Mesothelial cell of epicardium (in vitro differentiated cells): ENCODE data around the gene WIPF2. TPM values are rescaled to one million over a fixed set of nuclear protein-coding genes. Genes with fewer than 3 reads are reported as not detected.
A peak's percentile ranks its signal among the peaks of the same experiment; 100 is the strongest.

Source experiments
- DNase-seq, 2 experiments: peaks; one replicate each; pipeline ENCODE4 v3.0.0; 2021; ENCODE audit warnings: low spot score in 2 of 2; ENCODE audit not compliant: unreplicated experiment in 2 of 2
- H3K27ac Mint-ChIP-seq: 2 replicates; pipeline ENCODE4 v1.8.0; 2021; ENCODE audit warnings: mixed read lengths
- H3K27me3 Mint-ChIP-seq: 2 replicates; pipeline ENCODE4 v1.8.0; 2021; ENCODE audit warnings: low read depth, mixed read lengths
- H3K36me3 Mint-ChIP-seq: 2 replicates; pipeline ENCODE4 v1.8.0; 2021; ENCODE audit warnings: mixed read lengths
- H3K4me1 Mint-ChIP-seq: 2 replicates; pipeline ENCODE4 v1.8.0; 2021; ENCODE audit warnings: mixed read lengths
- H3K4me3 Mint-ChIP-seq: 2 replicates; pipeline ENCODE4 v1.8.0; 2021; ENCODE audit warnings: mild to moderate bottlenecking, moderate library complexity, mixed read lengths
- H3K9me3 Mint-ChIP-seq: 2 replicates; pipeline ENCODE4 v1.8.0; 2021; ENCODE audit warnings: mixed read lengths
- CTCF ChIP-seq: fragments of 200-600 bp; sonication (generic); IDR thresholded peaks from one replicate; pipeline ENCODE4 v1.5.0; 2021; ENCODE audit warnings: antibody characterized with exemption; ENCODE audit not compliant: unreplicated experiment
- total RNA-seq: library from RNA; stranded (reverse); gene quantifications from 3 replicates; pipeline ENCODE4 v1.2.1, GENCODE V29; 2021

Gene WIPF2
- total RNA-seq, 1 donor from 2014 or later: 27.0 TPM

DNA sequence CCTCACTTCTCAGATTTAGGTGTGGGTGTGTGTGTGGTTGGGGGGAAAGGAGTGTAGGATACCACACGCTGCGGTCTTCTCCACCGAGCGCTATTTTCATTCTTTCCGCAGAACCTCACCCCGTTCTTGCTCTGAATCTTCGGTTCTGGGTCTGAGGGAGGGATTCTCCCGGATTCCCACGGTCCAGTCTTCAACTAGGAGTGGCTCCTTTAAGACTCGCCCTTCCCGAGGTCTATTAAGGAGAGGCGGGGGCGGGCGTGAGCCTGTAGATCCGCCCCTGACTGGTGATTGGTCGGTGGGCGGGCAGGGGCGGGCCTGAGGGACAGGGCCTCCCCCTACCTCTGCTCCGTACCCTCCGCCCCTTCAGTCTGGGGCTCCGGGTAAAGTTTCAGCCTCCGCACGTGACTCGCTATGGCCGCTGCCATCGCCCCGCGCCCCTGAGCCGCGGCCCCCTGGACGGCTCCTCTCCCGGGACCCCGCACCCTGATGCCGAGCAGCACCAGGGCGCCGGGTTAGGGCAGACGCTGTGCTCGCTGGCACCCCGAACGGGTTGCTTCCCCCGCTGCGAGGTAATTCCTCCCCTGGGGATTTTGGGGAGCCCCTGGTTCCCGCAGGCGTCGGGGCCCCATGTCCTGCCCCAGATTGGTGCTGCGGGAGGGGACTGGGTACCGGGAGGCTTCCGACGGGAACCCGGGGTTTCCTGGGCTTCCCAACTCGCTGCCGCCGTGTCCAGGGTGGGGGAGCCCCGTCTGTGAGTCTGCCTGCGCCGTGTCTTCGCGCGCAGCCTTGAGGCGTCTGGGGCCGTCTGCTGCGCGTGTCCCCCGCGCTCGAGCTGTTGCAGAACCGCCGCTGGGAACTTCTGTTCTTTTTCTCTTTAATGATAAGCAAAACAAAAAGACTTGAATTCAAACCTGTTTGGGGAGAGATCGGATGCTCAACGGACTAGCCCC, 99.1 kb downstream of the WIPF2 start:
- Mint-ChIP-seq H3K9me3 (no peaks in the 10 kb centered on the region), H3K4me1 (peaks cover 89% of the 10 kb centered on the region), H3K27ac (peak overlapping the region; percentile 96), H3K27me3 (no peaks in the 10 kb centered on the region), H3K4me3 (peak overlapping the region; percentile 92), H3K36me3 (no peaks in the 10 kb centered on the region)
- DNase-seq: peak; percentile 88 to 92
- TF ChIP-seq CTCF: no peak

- Mint-ChIP-seq H3K4me1 (peaks cover 85% of the 10 kb centered on the region), H3K9me3 (no peaks in the 10 kb centered on the region), H3K36me3 (no peaks in the 10 kb centered on the region), H3K27me3 (no peaks in the 10 kb centered on the region), H3K4me3 (peak overlapping the region; percentile 92), H3K27ac (peak overlapping the region; percentile 94)
- DNase-seq: no peak
- no peak for TF ChIP-seq CTCF
Measured at GRCh38 chr17:40318830-40319391, 99.8 kb downstream of the WIPF2 start.

DNA sequence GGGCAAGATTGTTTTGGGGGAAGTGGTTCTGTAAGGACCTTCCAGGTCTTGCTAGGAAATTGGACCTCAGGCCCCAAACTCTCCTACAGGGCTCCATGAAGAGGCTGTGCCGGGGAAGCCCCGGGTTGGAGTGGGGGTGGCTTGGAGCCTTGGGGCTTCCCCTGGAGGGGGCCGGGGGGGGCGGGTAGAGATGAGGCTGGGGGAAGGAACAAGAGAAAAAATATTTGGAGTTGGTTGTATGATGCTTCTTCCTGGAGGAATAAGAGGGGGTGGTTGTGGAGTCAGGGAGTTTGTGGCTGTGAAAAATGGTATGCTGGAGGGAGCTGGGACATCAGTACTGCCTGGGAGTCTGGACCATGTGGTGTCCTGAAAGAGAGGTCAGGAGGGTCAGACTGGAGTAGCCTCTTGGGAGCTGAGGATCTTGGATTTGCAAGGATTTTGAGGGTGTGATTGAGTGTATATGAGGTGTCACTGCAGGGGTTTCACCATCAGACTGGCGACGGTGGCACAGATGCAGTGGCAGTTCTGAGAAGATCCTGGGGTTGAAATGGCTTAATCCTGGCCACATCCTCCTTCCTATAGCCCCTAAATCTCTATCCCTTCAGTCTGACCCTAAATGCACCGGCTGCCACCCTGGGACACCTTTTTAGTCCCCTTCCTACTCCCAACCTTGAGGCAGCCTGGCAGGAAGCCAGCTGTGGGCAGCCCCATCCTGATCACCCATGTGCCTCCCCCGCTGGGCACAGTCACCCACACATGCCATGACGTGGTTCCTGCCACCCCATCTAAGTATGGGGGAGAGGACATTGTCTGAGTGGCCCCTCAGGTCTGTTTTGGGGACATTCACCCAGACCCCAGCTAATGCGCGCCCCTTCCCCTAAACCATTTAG, 100.8 kb downstream of the WIPF2 start:
- peak overlapping the region; percentile 92 for H3K4me3 Mint-ChIP-seq
- TF ChIP-seq CTCF: no peak
- H3K4me1 Mint-ChIP-seq: peaks cover 76% of the 10 kb centered on the region
- H3K9me3 Mint-ChIP-seq: no peaks in the 10 kb centered on the region
- H3K27ac Mint-ChIP-seq: peak overlapping the region; percentile 67
- no peak for DNase-seq
- H3K27me3 Mint-ChIP-seq: no peaks in the 10 kb centered on the region
- H3K36me3 Mint-ChIP-seq: no peaks in the 10 kb centered on the region

- peaks cover 70% of the 10 kb centered on the region for H3K4me1 Mint-ChIP-seq
- peak overlapping the region; percentile 61 for H3K27ac Mint-ChIP-seq
- no peaks in the 10 kb centered on the region for H3K36me3 Mint-ChIP-seq
- no peaks in the 10 kb centered on the region for H3K27me3 Mint-ChIP-seq
- DNase-seq: no peak
- no peak for TF ChIP-seq CTCF
- H3K9me3 Mint-ChIP-seq: no peaks in the 10 kb centered on the region
- H3K4me3 Mint-ChIP-seq: peak overlapping the region; percentile 92
Measured at GRCh38 chr17:40320756-40321523, 101.8 kb downstream of the WIPF2 start.

DNA sequence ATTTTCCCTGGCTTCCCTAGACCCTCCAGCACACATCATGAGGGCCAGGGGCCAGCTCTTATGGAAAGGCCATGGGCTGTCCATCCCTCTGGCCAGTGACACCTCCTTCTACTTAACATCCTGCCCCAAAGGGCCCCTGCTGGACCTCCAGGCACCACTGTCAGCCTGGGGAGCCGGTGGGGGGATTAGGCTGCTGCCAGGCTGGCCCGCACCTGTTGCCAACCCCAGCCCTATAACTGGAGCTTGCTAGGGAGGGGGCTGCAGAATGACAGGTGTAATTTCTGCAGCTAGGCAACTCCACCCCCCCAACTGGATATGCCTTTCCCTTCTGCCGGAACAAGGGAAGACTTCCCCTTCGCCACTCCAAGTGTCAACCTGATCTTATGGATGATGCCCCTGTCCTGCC, 102.4 kb downstream of the WIPF2 start:
- DNase-seq: no peak
- no peaks in the 10 kb centered on the region for H3K9me3 Mint-ChIP-seq

More for the DNA sequence above, 102.4 kb downstream of the WIPF2 start:
- Mint-ChIP-seq H3K4me3 (peak overlapping the region; percentile 15), H3K4me1 (peaks cover 65% of the 10 kb centered on the region), H3K36me3 (no peaks in the 10 kb centered on the region), H3K27ac (peak overlapping the region; percentile 94), H3K27me3 (no peaks in the 10 kb centered on the region)
- no peak for TF ChIP-seq CTCF
